Stimulated activated CD4-positive, alpha-beta T cell treated with anti-CD3 and anti-CD28 coated beads, TNF-alpha, amount 100 ng/mL, for 1 hour (primary cell): ENCODE data around the gene CDK5RAP1.
A peak's percentile ranks its signal among the peaks of the same experiment; 100 is the strongest.

Experiments
- DNase-seq, 3 donors: peaks; one replicate each; pipeline ENCODE4 v3.0.0-alpha.2; 2020; ENCODE audit warnings: low read depth in 3 of 3, low spot score in 1 of 3

Gene CDK5RAP1

GRCh38 chr20:33387177-33387576 lies 14.1 kb downstream of the CDK5RAP1 start:
- DNase-seq: no peak

- no peak for DNase-seq
Measured at GRCh38 chr20:33386673-33387072, 14.6 kb downstream of the CDK5RAP1 start.

DNA sequence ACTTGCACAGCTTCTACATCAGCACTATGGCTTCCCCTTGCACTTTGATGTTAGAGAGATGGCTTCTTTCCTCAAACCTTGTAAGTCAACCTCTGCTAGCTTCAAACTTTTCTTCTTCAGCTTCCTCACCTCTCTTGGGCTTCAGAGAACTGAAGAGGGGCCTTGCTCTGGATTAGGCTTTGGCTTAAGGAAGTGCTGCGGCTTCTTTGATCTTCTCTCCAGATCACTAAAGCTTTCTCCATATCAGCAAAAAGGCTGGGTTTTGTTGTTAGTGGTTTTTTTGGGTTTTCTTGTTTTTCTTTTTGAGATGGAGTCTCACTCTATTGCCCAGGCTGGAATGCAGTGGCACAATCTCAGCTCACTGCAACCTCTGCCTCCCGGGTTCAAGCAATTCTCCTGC lies 24.0 kb downstream of the CDK5RAP1 start:
- no peak for DNase-seq

GRCh38 chr20:33373735-33374605 lies 27.3 kb downstream of the CDK5RAP1 start:
- no peak for DNase-seq

GRCh38 chr20:33372993-33373441 lies 28.3 kb downstream of the CDK5RAP1 start:
- DNase-seq: no peak

DNA sequence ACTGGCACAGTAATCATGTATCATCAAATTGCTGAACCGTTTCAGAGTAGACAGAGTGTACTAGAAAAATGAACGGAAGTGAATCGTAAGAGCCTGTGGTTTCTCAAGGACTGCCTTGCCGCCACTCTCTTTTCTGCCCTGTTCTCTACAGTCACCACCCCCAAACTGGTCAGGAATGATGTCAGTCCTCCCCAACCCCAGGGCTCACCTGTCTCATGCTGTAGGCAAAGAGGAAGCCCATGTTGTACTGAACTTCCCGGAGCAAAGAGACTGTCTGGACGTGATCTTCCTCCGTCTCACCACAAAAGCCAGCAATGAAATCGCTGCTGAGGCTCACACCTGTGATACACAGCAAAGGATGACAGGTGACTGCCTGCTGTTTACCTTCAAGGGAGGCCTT lies 31.0 kb downstream of the CDK5RAP1 start:
- peak in 2 of 3 donors; percentile 37 to 42 for DNase-seq

GRCh38 chr20:33362898-33363297 lies 38.4 kb downstream of the CDK5RAP1 start:
- DNase-seq: no peak

DNA sequence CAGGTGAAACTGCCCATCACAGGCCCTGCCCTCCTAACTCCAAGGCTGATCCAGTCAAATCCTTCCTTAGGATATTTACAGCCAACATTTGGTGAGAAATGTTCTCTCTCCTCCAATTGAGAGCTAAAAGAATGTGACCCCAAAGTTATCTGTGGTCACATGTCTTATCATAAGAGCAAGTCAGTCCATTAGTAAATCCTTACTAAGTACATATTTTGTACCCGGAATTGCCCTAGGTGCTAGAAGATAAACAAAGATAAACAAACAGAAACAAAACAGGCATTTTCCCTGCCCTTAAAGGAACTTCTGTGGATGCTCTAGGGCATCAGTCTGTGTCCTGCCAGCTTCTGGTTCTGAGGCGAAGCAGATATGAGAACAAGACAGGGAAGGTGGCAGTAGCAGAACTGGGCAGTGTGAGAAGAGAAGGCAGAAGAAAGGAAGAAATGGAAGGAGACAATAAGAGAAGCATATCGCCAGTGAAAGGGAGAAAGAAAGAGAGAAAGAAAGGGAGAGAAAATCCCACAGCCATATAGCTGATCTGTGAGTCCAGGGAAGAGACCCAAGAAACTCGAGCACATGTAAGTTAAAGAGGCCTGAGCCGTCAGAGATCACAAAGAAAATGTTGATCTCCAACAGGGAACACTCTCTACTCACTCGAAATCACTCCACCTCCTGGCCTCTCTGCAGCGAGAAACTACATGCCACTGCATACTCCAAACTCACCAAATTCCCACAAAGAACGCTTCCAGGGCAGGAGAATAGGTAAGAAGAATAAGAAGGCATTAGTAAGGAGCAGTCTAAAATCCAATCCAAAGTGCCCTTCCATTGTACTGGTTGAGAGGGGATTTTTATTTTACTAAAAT lies 41.7 kb downstream of the CDK5RAP1 start:
- no peak for DNase-seq

DNA sequence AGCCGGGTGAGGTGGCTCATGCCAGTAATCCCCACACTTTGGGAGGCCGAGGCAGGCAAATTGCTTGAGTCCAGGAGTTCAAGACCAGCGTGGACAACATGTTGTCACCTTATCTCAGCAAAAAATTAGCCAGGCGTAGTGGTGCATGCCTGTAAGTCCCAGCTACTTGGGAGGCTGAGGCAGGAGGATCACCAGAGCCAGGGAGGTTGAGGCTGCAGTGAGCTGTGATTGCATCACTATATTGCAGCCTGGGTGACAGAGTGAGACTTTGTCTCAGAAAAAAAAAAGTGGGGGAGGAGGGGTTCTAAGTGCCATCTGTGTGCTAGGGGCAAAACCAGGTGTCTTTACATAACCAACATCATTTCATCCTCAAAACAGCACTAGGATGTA lies 48.3 kb downstream of the CDK5RAP1 start:
- no peak for DNase-seq

DNA sequence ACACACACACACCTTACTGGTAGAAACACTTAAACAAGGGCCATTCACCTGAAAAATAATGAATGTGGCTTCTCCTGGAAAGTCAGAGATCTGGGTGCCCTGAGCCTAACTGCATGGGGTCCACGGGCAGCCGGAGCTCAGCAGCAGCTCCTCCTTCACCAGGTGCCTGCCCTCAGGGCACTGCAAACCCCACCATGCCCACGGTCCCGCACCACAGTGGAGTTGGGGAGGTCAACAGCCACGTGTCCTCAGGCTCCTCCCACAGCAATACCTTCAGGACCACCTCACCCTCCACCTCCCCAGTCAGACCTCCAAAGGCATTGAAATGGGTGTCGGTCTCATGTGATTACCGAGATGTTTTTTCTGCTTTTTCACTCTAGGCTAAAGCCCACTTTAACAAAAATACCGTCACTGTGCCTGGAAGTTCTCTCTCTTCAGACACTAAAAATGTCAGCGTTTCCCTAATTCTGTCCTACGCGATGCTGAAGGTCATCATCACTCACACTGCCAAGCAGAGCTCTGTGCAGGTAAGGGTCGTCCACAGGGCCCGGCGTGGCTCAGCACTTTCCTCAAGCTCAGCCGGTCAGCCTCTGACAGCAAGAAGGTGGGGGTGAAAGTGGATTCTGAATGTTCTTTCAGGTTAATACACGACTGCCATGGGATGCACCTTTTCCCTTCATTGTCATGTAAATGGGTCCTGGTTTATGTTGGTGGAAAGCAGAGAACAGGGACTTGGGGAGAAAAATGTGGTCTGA lies 48.9 kb downstream of the CDK5RAP1 start:
- no peak for DNase-seq

- DNase-seq: no peak
Measured at GRCh38 chr20:33351696-33352095, 49.6 kb downstream of the CDK5RAP1 start.

DNA sequence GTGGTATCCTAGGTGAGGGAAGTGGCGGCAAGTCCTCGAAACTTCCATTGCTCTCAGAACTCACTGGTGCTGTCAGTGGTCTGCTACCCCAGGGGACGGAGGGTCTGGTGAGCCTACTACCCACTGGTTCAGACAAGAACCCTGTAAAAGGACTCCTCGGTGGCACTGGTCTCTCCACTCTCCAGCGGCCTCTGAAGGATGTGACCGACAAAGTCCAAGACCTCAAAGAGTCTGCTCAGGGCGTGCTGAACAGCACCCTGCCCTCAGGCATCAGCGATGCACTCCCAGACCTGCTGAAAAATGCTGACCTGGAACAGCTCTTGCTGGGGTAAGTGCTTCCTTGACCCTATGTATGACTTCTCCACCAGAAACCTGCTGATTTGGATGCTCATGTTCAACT lies 51.8 kb downstream of the CDK5RAP1 start:
- DNase-seq: no peak

- no peak for DNase-seq
Measured at GRCh38 chr20:33348136-33348937, 53.0 kb downstream of the CDK5RAP1 start.

- no peak for DNase-seq
Measured at GRCh38 chr20:33345342-33345741, 56.0 kb downstream of the CDK5RAP1 start.

DNA sequence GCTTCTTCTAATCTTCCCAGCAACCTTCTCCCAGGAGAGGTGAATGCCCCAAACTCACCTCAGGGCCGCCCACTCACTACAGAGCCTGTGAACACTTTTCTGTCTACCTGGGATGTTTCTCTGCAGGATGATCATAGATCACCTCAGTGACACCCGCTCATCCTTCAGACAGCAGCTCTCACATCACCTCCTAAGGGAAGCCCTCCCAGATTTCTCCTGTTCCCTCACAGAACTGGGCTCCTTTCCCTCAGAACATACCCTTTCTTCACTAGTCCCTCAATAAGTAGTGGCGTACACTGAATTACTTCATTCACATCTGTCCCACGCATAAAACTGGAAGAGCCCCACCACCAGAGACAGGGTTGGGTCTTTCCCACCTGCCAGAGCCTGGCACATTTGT lies 57.8 kb downstream of the CDK5RAP1 start:
- DNase-seq: no peak

- no peak for DNase-seq
Measured at GRCh38 chr20:33339515-33340058, 61.7 kb downstream of the CDK5RAP1 start.

DNA sequence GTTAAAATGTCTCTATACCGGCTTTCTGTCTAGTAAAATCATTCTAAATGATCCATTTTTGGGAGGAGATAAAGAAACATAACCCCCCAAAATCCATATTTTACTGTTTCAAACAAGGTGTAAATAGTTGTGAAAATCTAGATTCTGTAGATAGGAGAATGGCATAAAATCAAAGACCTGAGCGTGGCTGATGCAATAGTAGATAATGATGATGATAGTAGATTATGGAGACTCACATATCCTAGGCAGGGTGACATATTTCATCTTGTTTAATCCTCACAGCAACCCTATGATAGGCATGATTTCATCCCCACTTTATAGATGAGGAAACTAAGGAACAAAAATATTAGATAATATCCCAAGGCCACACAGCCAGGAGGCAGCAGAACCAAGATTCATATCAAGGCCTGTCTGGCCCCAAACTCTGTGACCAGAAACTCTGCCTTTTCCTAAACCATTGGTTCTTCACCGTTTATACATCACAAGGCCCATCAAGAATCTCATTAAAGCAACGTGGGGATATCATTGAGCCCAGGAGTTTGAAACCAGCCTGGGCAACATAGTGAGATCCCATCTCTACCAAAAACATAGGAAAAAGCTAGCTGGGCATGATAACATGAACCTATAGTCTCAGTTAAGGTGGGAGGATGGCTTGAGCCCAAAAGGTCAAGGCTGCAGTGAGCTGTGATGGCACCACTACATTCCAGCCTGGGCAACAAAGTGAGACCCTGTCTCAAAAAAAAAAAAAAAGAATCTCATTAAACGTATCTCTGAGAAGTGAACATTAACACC lies 62.7 kb downstream of the CDK5RAP1 start:
- no peak for DNase-seq

- no peak for DNase-seq
Measured at GRCh38 chr20:33337531-33338165, 63.7 kb downstream of the CDK5RAP1 start.

- no peak for DNase-seq
Measured at GRCh38 chr20:33337119-33337518, 64.2 kb downstream of the CDK5RAP1 start.
